IMR-90 (cell line): ENCODE results near the gene CCDC177. TPM values are rescaled to one million over a fixed set of nuclear protein-coding genes. Genes with fewer than 3 reads are reported as not detected.

Experiments used
- ATAC-seq: fragments of 200-7000 bp; cut with Tn5 transposase; 2 replicates; pipeline ENCODE4 v1.9.1; 2020; ENCODE audit warnings: low read depth, mild to moderate bottlenecking, moderate library complexity
- BruUV-seq: library from RNA; stranded (reverse); fragments of 400-500 nt; replicated peaks from 2 replicates; lab custom pipeline; 2021; lab: Mats Ljungman, UMichigan
- CTCF ChIA-PET: fragments of 300-600 bp; formaldehyde crosslinking; extraction: SDS; loops from one replicate; lab custom pipeline; 2021; ENCODE audit warnings: antibody characterized with exemption; lab: Yijun Ruan, JAX
- POLR2A ChIA-PET: fragments of 300-600 bp; sonication (Branson Sonifier 250); formaldehyde crosslinking; loops from one replicate; lab custom pipeline; 2022; ENCODE audit warnings: antibody characterized with exemption; ENCODE audit not compliant: unreplicated experiment; lab: Charles Lee
- DNase-seq: peaks from one replicate; pipeline ENCODE4 v3.0.0; 2013
- H2AFZ ChIP-seq: replicated peaks from 2 replicates; pipeline ENCODE3; 2013; ENCODE audit warnings: low read length, mild to moderate bottlenecking; ENCODE audit not compliant: poor library complexity
- H2AK5ac ChIP-seq: 2 replicates; pipeline ENCODE4 v1.6.1; 2013; ENCODE audit warnings: low read depth, low read length, inconsistent platforms
- H2AK9ac ChIP-seq: replicated peaks from 2 replicates; pipeline ENCODE3; 2013; ENCODE audit warnings: mild to moderate bottlenecking, low read depth, low read length, moderate library complexity; ENCODE audit not compliant: poor library complexity
- H2BK120ac ChIP-seq: 2 replicates; pipeline ENCODE4 v1.6.1; 2013; ENCODE audit warnings: low read depth, low read length, inconsistent platforms
- H2BK15ac ChIP-seq: 3 replicates; pipeline ENCODE4 v1.6.1; 2013; ENCODE audit warnings: low read depth, low read length, inconsistent platforms
- H2BK20ac ChIP-seq: 2 replicates; pipeline ENCODE4 v1.6.1; 2013; ENCODE audit warnings: low read depth, mild to moderate bottlenecking, inconsistent platforms, low read length, moderate library complexity
- H2BK5ac ChIP-seq: 2 replicates; pipeline ENCODE4 v1.6.1; 2013; ENCODE audit warnings: mild to moderate bottlenecking, low read depth, low read length, inconsistent platforms; ENCODE audit not compliant: poor library complexity, severe bottlenecking
- H3K14ac ChIP-seq: replicated peaks from 2 replicates; pipeline ENCODE4 v1.6.1; 2013; ENCODE audit warnings: low read depth, low read length, inconsistent platforms
- H3K18ac ChIP-seq: 2 replicates; pipeline ENCODE4 v1.6.1; 2013; ENCODE audit warnings: low read depth, low read length, control low read depth
- H3K23ac ChIP-seq: 2 replicates; pipeline ENCODE4 v1.6.1; 2013; ENCODE audit warnings: low read depth, low read length, inconsistent platforms
- H3K27ac ChIP-seq: 2 replicates; pipeline ENCODE4 v1.5.1; 2013; ENCODE audit warnings: mild to moderate bottlenecking, control low read depth, low read length; ENCODE audit not compliant: insufficient read depth
- H3K27me3 ChIP-seq: 2 replicates; pipeline ENCODE4 v1.6.1; 2013; ENCODE audit warnings: low read length; ENCODE audit not compliant: control insufficient read depth, insufficient read depth
- H3K36me3 ChIP-seq: 2 replicates; pipeline ENCODE4 v1.6.1; 2013; ENCODE audit warnings: low read length, mixed read lengths; ENCODE audit not compliant: control insufficient read depth, insufficient read depth
- H3K4ac ChIP-seq: 2 replicates; pipeline ENCODE4 v1.6.1; 2013; ENCODE audit warnings: low read depth, low read length, inconsistent platforms
- H3K4me1 ChIP-seq: 2 replicates; pipeline ENCODE4 v1.6.1; 2013; ENCODE audit warnings: low read length, mixed read lengths; ENCODE audit not compliant: control insufficient read depth, insufficient read depth
- H3K4me2 ChIP-seq: 2 replicates; pipeline ENCODE4 v1.6.1; 2013; ENCODE audit warnings: low read depth, mild to moderate bottlenecking, control low read depth, low read length, moderate library complexity
- H3K4me3 ChIP-seq: 2 replicates; pipeline ENCODE4 v1.5.1; 2013; ENCODE audit warnings: low read depth, mild to moderate bottlenecking, control low read depth, low read length, moderate library complexity; ENCODE audit not compliant: insufficient read depth
- H3K56ac ChIP-seq: 2 replicates; pipeline ENCODE4 v1.6.1; 2013; ENCODE audit warnings: low read length, inconsistent platforms; ENCODE audit not compliant: insufficient read depth; ENCODE audit errors: extremely low read depth
- H3K79me1 ChIP-seq, 2 experiments: 2 replicates each; pipeline ENCODE4 v1.6.1; 2013; ENCODE audit warnings: low read length in 2 of 2, inconsistent platforms in 1 of 2, low read depth in 1 of 2
- H3K9ac ChIP-seq: 2 replicates; pipeline ENCODE4 v1.6.1; 2013; ENCODE audit warnings: low read depth, low read length, control low read depth
- H3K9me1 ChIP-seq: 2 replicates; pipeline ENCODE4 v1.6.1; 2013; ENCODE audit warnings: low read length, inconsistent platforms; ENCODE audit not compliant: insufficient read depth
- H3K9me3 ChIP-seq: 2 replicates; pipeline ENCODE4 v1.6.1; 2013; ENCODE audit warnings: low read length; ENCODE audit not compliant: control insufficient read depth, insufficient read depth
- H4K20me1 ChIP-seq: 2 replicates; pipeline ENCODE4 v1.6.1; 2013; ENCODE audit warnings: low read length, inconsistent platforms; ENCODE audit not compliant: insufficient read depth
- H4K5ac ChIP-seq: 2 replicates; pipeline ENCODE4 v1.6.1; 2013; ENCODE audit warnings: mild to moderate bottlenecking, low read depth, low read length, control low read depth
- H4K8ac ChIP-seq, 2 experiments: 2 replicates each; pipeline ENCODE4 v1.6.1; 2013; ENCODE audit warnings: low read depth in 2 of 2, low read length in 2 of 2, control low read depth in 1 of 2, inconsistent platforms in 1 of 2
- H4K91ac ChIP-seq: 2 replicates; pipeline ENCODE4 v1.6.1; 2013; ENCODE audit warnings: low read depth, low read length, inconsistent platforms; ENCODE audit not compliant: insufficient read depth
- CEBPB ChIP-seq: IDR thresholded peaks from 2 replicates; pipeline ENCODE4 v1.6.1; 2012; ENCODE audit warnings: low read depth, low read length, improper control_type of control experiment
- ELK1 ChIP-seq: fragments of 150-350 bp; IDR thresholded peaks from 2 replicates; pipeline ENCODE4 v1.6.1; 2016; ENCODE audit warnings: low read depth, mild to moderate bottlenecking, low read length, moderate library complexity, borderline replicate concordance
- FOS ChIP-seq: fragments of 150-350 bp; IDR thresholded peaks from 2 replicates; pipeline ENCODE4 v1.6.1; 2016; ENCODE audit warnings: low read depth, low read length
- MAFK ChIP-seq: IDR thresholded peaks from 2 replicates; pipeline ENCODE4 v1.6.1; 2012; ENCODE audit warnings: low read depth, low read length, improper control_type of control experiment
- MAZ ChIP-seq: IDR thresholded peaks from 2 replicates; pipeline ENCODE4 v1.6.1; 2012; ENCODE audit warnings: low read depth, mild to moderate bottlenecking, low read length, improper control_type of control experiment, moderate library complexity, borderline replicate concordance
- MXI1 ChIP-seq: IDR thresholded peaks from 2 replicates; pipeline ENCODE4 v1.6.1; 2012; ENCODE audit warnings: low read depth, mild to moderate bottlenecking, low read length, moderate library complexity, borderline replicate concordance
- NFE2L2 ChIP-seq: fragments of 150-350 bp; IDR thresholded peaks from 2 replicates; pipeline ENCODE4 v1.6.1; 2016; ENCODE audit warnings: low read depth, mild to moderate bottlenecking, low read length
- POLR2A ChIP-seq: IDR thresholded peaks from 2 replicates; pipeline ENCODE4 v1.6.1; 2012; ENCODE audit warnings: mild to moderate bottlenecking, low read depth, low read length
- RAD21 ChIP-seq: IDR thresholded peaks from 2 replicates; pipeline ENCODE4 v1.6.1; 2012; ENCODE audit warnings: low read length, improper control_type of control experiment
- RCOR1 ChIP-seq: IDR thresholded peaks from 2 replicates; pipeline ENCODE4 v1.6.1; 2012; ENCODE audit warnings: mild to moderate bottlenecking, low read length, improper control_type of control experiment; ENCODE audit not compliant: insufficient replicate concordance
- RFX5 ChIP-seq: IDR thresholded peaks from 2 replicates; pipeline ENCODE4 v1.8.0; 2012; ENCODE audit warnings: low read depth, mild to moderate bottlenecking, low read length, moderate library complexity
- SMC3 ChIP-seq: fragments of 150-350 bp; IDR thresholded peaks from 2 replicates; pipeline ENCODE4 v1.6.1; 2016; ENCODE audit warnings: low read depth, mild to moderate bottlenecking, antibody characterized with exemption, low read length, moderate library complexity
- dilution Hi-C: fragments of 300-500 bp; cut with HindIII; formaldehyde crosslinking; loops from one replicate; pipeline ENCODE4 v1.14.3; 2018; ENCODE audit warnings: low sequenced_read_pairs; ENCODE audit not compliant: unreplicated experiment
- in situ Hi-C: fragments of 300-500 bp; cut with MboI; formaldehyde crosslinking; loops from 3 replicates; pipeline ENCODE4 v1.14.3; 2019; ENCODE audit warnings: low sequenced_read_pairs, inconsistent platforms, mixed read lengths
- intact Hi-C: fragments of 100-400 bp; cut with micrococcal nuclease; formaldehyde crosslinking; loops from 2 replicates; pipeline ENCODE4 v1.10.0; 2022
- polyA plus RNA-seq, 3 experiments: library from polyadenylated mRNA; depleted of rRNA; stranded (reverse); fragments of >200 nt; gene quantifications; 2 replicates each; pipeline ENCODE4 v1.2.3, GENCODE V29; 2012; ENCODE audit warnings: low replicate concordance in 1 of 3
- total RNA-seq: library from RNA; depleted of rRNA; stranded (reverse); fragments of >200 nt; gene quantifications from 2 replicates; pipeline ENCODE4 v1.2.3, GENCODE V29; 2012

Gene CCDC177
- total and polyA plus RNA-seq, 2 of the 4 experiments (the other 2 are of a cell fraction) = not detected

DNA sequence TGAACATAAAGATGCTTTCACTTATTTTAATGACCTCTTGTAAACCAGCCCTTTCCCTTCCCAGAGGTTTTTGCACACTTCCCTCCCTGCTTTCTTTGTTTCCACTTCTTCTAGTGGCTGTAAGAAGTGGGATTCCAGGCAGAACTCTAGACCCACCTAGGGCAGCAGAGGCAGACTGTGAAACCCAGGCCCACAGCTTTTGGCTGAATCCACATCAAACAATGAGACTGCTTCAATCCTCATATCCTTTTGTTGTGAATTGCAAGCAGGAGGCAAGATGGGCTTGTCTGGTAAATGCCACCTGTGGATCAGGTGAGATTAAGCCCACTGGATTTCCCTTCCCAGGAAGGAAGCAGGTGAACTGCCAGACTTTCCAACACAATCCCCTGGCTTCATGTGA is 12.8 kb downstream of the CCDC177 start:
- no peak for DNase-seq

More for the DNA sequence above, 12.8 kb downstream of the CCDC177 start:
- Histone ChIP-seq H4K20me1 (no peaks in the 10 kb centered on the region), H3K4ac (no peak overlapping the region), H3K9me1 (no peaks in the 10 kb centered on the region), H2AFZ (no peak overlapping the region), H3K9ac (no peak overlapping the region), H3K36me3 (no peaks in the 10 kb centered on the region), H4K8ac (no peak overlapping the region), H2AK9ac (no peak overlapping the region), H3K4me3 (no peak overlapping the region), H2AK5ac (no peak overlapping the region), H2BK15ac (no peak overlapping the region), H3K14ac (no peak overlapping the region), H3K4me2 (no peak overlapping the region), H3K79me1 (no peaks in the 10 kb centered on the region), H3K9me3 (peaks cover 4% of the 10 kb centered on the region; the same call in 1 of the 2 replicates), H3K56ac (no peak overlapping the region), H4K5ac (no peak overlapping the region), H2BK120ac (no peak overlapping the region), H3K27me3 (peaks cover 71% of the 10 kb centered on the region), H2BK5ac (no peak overlapping the region), H2BK20ac (no peak overlapping the region), H3K18ac (no peak overlapping the region), H3K4me1 (no peaks in the 10 kb centered on the region), H3K23ac (no peak overlapping the region), H4K91ac (no peak overlapping the region), H3K27ac (no peak overlapping the region)
- dilution Hi-C loops = no loop called here
- CTCF ChIA-PET = interaction anchor here (0.7 kb wide), 1 partner anchor 9 kb away, joined by 4 read pairs; no protein-coding TSS in a partner anchor
- BruUV-seq = no TSS peak
- in situ Hi-C loops = no loop called here
- no peak for TF ChIP-seq RCOR1
- no peak for TF ChIP-seq POLR2A
- no peak for TF ChIP-seq NFE2L2
- no peak for TF ChIP-seq ELK1
- no peak for TF ChIP-seq MAFK
- no peak for TF ChIP-seq MAZ
- no peak for TF ChIP-seq MXI1
- no peak for TF ChIP-seq FOS
- TF ChIP-seq SMC3 = no peak
- no peak for TF ChIP-seq CEBPB
- TF ChIP-seq RFX5 = no peak
- no peak for TF ChIP-seq RAD21
- ATAC-seq = no peak
- intact Hi-C loops = no loop called here
- POLR2A ChIA-PET = no interaction called here
